K562 (cell line): ENCODE measurements around the gene SENP8. TPM values are rescaled to one million over a fixed set of nuclear protein-coding genes. Genes with fewer than 3 reads are reported as not detected.

Experiments
- ATAC-seq: fragments of 200-7000 bp; cut with Tn5 transposase; 3 replicates; pipeline ENCODE4 v1.9.1; 2020; ENCODE audit warnings: moderate library complexity
- BruUV-seq: library from RNA; stranded (reverse); fragments of 400-500 nt; replicated peaks from 2 replicates; lab custom pipeline; 2021; lab: Mats Ljungman, UMichigan
- CTCF ChIA-PET: fragments of 300-600 bp; formaldehyde crosslinking; extraction: SDS; loops from one replicate; lab custom pipeline; 2021; ENCODE audit warnings: low intra/inter-chr PET ratio; lab: Yijun Ruan, JAX
- POLR2A ChIA-PET: fragments of 300-600, 350-650 bp; sonication (Branson Sonifier 250); formaldehyde crosslinking; extraction: SDS; loops from one replicate; lab custom pipeline; 2021; ENCODE audit warnings: antibody characterized with exemption, inconsistent platforms; lab: Yijun Ruan, JAX
- DNase-seq, 4 experiments: peaks; one replicate each; pipeline versions ENCODE4 v3.0.0 to v3.0.0-alpha.2; 2011 to 2018; ENCODE audit warnings: low spot score in 3 of 4, mixed read lengths in 3 of 4; ENCODE audit errors: extremely low read depth in 1 of 4
- FAIRE-seq: peaks from 2 replicates; lab custom pipeline; 2011; peaks lifted over from hg19 to GRCh38; lab: Jason Lieb, UNC
- H2AFZ ChIP-seq: 2 replicates; pipeline ENCODE4 v1.6.0; 2011; ENCODE audit warnings: low read depth, low read length, control low read depth, inconsistent platforms
- H3K27ac ChIP-seq: fragments of 200-600 bp; 3 replicates; pipeline ENCODE4 v1.8.0; 2011; ENCODE audit warnings: low read depth, mild to moderate bottlenecking, control low read depth, inconsistent platforms, low read length, moderate library complexity, mixed read lengths; ENCODE audit errors: extremely low read depth
- H3K27me3 ChIP-seq, 2 experiments: fragments of 300-600 bp in 1 of 2; 2 replicates in 1 of 2; 3 replicates in 1 of 2; pipeline versions ENCODE4 v1.6.0 to v1.8.0; 2011; ENCODE audit warnings: inconsistent platforms in 2 of 2, low read length in 2 of 2, mild to moderate bottlenecking in 1 of 2, mixed read lengths in 1 of 2, moderate library complexity in 1 of 2; ENCODE audit not compliant: control insufficient read depth in 2 of 2, insufficient read depth in 2 of 2
- H3K36me3 ChIP-seq: fragments of 300-600 bp; 3 replicates; pipeline ENCODE4 v1.8.0; 2011; ENCODE audit warnings: mild to moderate bottlenecking, low read length, inconsistent platforms; ENCODE audit not compliant: control insufficient read depth, insufficient read depth
- H3K4me1 ChIP-seq, 2 experiments: fragments of 200-600 bp in 1 of 2; replicated peaks in 1 of 2; 2 replicates in 1 of 2; 3 replicates in 1 of 2; pipeline versions ENCODE4 v1.5.1 to v1.8.0; 2011; ENCODE audit warnings: inconsistent platforms in 2 of 2, low read length in 2 of 2, mild to moderate bottlenecking in 1 of 2, mixed read lengths in 1 of 2, moderate library complexity in 1 of 2; ENCODE audit not compliant: control insufficient read depth in 2 of 2, insufficient read depth in 2 of 2
- H3K4me2 ChIP-seq: 2 replicates; pipeline ENCODE4 v1.6.1; 2011; ENCODE audit warnings: low read length, control low read depth, inconsistent platforms, mixed read lengths; ENCODE audit not compliant: insufficient read depth
- H3K4me3 ChIP-seq: fragments of 200-600 bp; sonication (generic), shearing (Covaris generic); 2 replicates; pipeline ENCODE4 v1.5.1; 2016; ENCODE audit warnings: control low read depth, inconsistent platforms
- H3K79me2 ChIP-seq: fragments of 200-600 bp; 3 replicates; pipeline ENCODE4 v1.8.0; 2011; ENCODE audit warnings: low read length, inconsistent platforms; ENCODE audit not compliant: control insufficient read depth, insufficient read depth
- H3K9ac ChIP-seq, 2 experiments: 2 replicates each; pipeline versions ENCODE4 v1.6.0 to v1.6.1; 2011; ENCODE audit warnings: low read depth in 2 of 2, low read length in 2 of 2, control low read depth in 1 of 2, inconsistent platforms in 1 of 2, mild to moderate bottlenecking in 1 of 2, mixed read lengths in 1 of 2; ENCODE audit not compliant: insufficient read depth in 1 of 2
- H3K9me1 ChIP-seq: one replicate; pipeline ENCODE4 v1.6.0; 2011; ENCODE audit warnings: inconsistent platforms, mild to moderate bottlenecking, low read length, moderate library complexity; ENCODE audit not compliant: control insufficient read depth, insufficient read depth
- H3K9me3 ChIP-seq: replicated peaks from 2 replicates; pipeline ENCODE4 v1.5.1; 2011; ENCODE audit warnings: low read depth, low read length, inconsistent platforms; ENCODE audit not compliant: control insufficient read depth, insufficient read depth
- H4K20me1 ChIP-seq: replicated peaks from 2 replicates; pipeline ENCODE4 v1.6.1; 2011; ENCODE audit warnings: low read length, inconsistent platforms, mixed read lengths; ENCODE audit not compliant: control insufficient read depth, insufficient read depth
- ARHGAP35 ChIP-seq: fragments of 450-650 bp; IDR thresholded peaks from 2 replicates; pipeline ENCODE4 v1.6.1; 2018; ENCODE audit not compliant: partially characterized antibody
- ETV5 ChIP-seq: sonication (generic); formaldehyde crosslinking; IDR thresholded peaks from 2 replicates; pipeline ENCODE4 v1.4.0; 2020; ENCODE audit warnings: low read depth, mild to moderate bottlenecking, missing genetic modification reagents
- GATA2 ChIP-seq: sonication (generic); formaldehyde crosslinking; IDR thresholded peaks from 2 replicates; pipeline ENCODE4 v1.4.0; 2020; ENCODE audit warnings: mild to moderate bottlenecking, missing genetic modification reagents
- HEY1 ChIP-seq: fragments of 250-450 bp; sonication (Bioruptor Pico); IDR thresholded peaks from 2 replicates; pipeline ENCODE4 v1.5.0; 2020; ENCODE audit warnings: mild to moderate bottlenecking, moderate library complexity, borderline replicate concordance
- JUN ChIP-seq, 2 experiments: sonication (generic) in 1 of 2; formaldehyde crosslinking in 1 of 2; IDR thresholded peaks; 2 replicates each; pipeline versions ENCODE4 v1.6.1 to v1.8.0; 2012 to 2022; ENCODE audit warnings: borderline replicate concordance in 2 of 2, mild to moderate bottlenecking in 2 of 2, improper control_type of control experiment in 1 of 2, low read depth in 1 of 2, low read length in 1 of 2, missing genetic modification reagents in 1 of 2
- KDM2B ChIP-seq: fragments of 250-450 bp; sonication (Bioruptor Pico); IDR thresholded peaks from 2 replicates; pipeline ENCODE4 v1.8.0; 2021; ENCODE audit warnings: mild to moderate bottlenecking, moderate library complexity
- NFIC ChIP-seq: fragments of 450-650 bp; IDR thresholded peaks from 2 replicates; pipeline ENCODE4 v1.6.1; 2017; ENCODE audit warnings: mild to moderate bottlenecking, inconsistent platforms
- NFIX ChIP-seq: fragments of 250-450 bp; sonication (Bioruptor Pico); IDR thresholded peaks from 2 replicates; pipeline ENCODE4 v1.4.0; 2020; ENCODE audit warnings: low read depth, mild to moderate bottlenecking, moderate library complexity
- NFYB ChIP-seq: IDR thresholded peaks from 2 replicates; pipeline ENCODE4 v1.6.1; 2011; ENCODE audit warnings: mild to moderate bottlenecking, moderate library complexity; ENCODE audit not compliant: insufficient read length; ENCODE audit errors: extremely low read depth
- SMAD2 ChIP-seq: fragments of 150-350 bp; IDR thresholded peaks from 2 replicates; pipeline ENCODE4 v1.6.1; 2014; ENCODE audit warnings: low read depth, mild to moderate bottlenecking, low read length
- ZNF57 ChIP-seq: fragments of 450-650 bp; formaldehyde crosslinking; IDR thresholded peaks from 2 replicates; pipeline ENCODE4 v1.4.0; 2020; ENCODE audit warnings: mild to moderate bottlenecking, moderate library complexity
- WGBS: fragments of 100-300 bp; shearing (Covaris generic); methylation state at CpG from one replicate; pipeline ENCODE4 v1.1.6; 2016; ENCODE audit warnings: low coverage, mixed read lengths; ENCODE audit not compliant: insufficient coverage; ENCODE audit errors: missing lambda C conversion rate; 5-methylcytosine and 5-hydroxymethylcytosine counted together
- in situ Hi-C: fragments of 300-500 bp; cut with MboI; formaldehyde crosslinking; loops from 4 replicates; pipeline ENCODE4 v1.15.0; 2018; ENCODE audit warnings: inconsistent platforms, mixed read lengths
- intact Hi-C: fragments of 100-400 bp; cut with micrococcal nuclease; formaldehyde crosslinking; loops from 2 replicates; pipeline ENCODE4 v1.14.2; 2022
- polyA plus RNA-seq, 8 experiments: library from polyadenylated mRNA; depleted of rRNA in 4 of 8; stranded (reverse) in 5 of 8; unstranded in 3 of 8; fragments of >200 nt; fragmentation: Nextera tagmentation in 2 of 8; fragmentation: Illumina TruSeq in 1 of 8; extraction: Ambion mirVana in 2 of 8; extraction: Trizol in 1 of 8; gene quantifications; 2 replicates each; pipeline versions ENCODE4 v1.2.1 to v1.2.3, GENCODE V29; 2011 to 2014; ENCODE audit warnings: inconsistent platforms in 1 of 8, missing spikeins in 1 of 8
- total RNA-seq, 7 experiments: library from RNA; depleted of rRNA in 6 of 7; stranded (reverse); fragments of >200 nt in 6 of 7; fragmentation: Illumina TruSeq in 2 of 7; extraction: Trizol in 2 of 7; gene quantifications; 2 replicates each; pipeline versions ENCODE4 v1.2.1 to v1.2.3, GENCODE V29; 2011 to 2021; ENCODE audit warnings: low replicate concordance in 1 of 7

The SENP8 gene
- total and polyA plus RNA-seq, 9 of the 15 experiments (the other 6 are each of a cell fraction or from before 2014, with no cell fraction given), result 1.4 to 5.4 (median 2.4) TPM

DNA sequence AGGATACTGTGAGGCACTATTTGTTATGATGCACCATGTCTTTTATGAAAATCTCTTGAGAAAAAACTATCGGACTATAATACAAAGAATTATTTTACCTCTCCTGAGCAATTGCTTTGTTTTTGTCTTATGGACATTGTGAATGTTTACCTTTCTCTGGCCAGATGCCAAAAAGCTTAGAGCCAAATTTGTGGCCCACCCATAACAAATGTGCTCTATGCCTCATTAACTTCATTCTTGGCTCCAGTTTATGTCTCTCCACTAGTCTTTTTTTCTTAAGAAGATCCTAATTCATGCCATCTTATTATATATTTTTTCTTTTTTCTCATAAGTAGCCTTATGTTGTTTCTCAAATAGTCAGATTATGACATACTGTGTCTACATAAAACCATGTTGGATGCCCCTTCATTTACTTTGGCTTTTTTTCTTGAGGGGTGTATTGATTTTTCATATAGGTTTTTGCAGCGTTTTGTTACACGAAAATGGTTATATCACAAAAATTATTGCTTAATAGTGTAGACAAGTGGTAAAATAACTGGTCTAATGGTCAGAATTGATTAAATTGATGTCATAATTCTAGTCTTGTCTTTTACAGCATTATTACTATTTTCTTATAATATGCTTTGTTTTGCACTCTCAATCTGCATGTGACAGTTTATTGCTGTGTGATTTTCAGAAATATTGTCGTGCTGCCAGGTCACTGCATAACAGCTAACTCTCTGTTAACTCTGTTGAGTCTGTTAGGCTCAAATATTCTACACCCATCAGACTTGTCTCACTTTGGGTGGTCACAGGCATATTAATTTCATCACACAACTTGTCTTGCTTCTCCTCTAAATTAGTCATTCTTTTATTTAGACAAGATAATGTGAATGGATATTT, 18.2 kb downstream of the SENP8 start:
- FAIRE-seq, result no peak
- TF ChIP-seq ARHGAP35 (no peak), NFIC (peak; percentile 75), NFIX (peak; percentile 35; the same call in 1 of the 2 replicates)
- 3% methylated on average over 4 of the region's 4 CpGs for WGBS

GRCh38 chr15:72139667-72140066, 21.5 kb downstream of the SENP8 start:
- Histone ChIP-seq H3K36me3 (no peaks in the 10 kb centered on the region), H3K9me3 (no peaks in the 10 kb centered on the region), H3K4me2 (no peak overlapping the region), H3K27ac (no peak overlapping the region), H3K27me3 (peaks cover 0 to 4% of the 10 kb centered on the region in 2 experiments; a peak in 4 of 5 replicates), H3K4me3 (no peak overlapping the region), H2AFZ (no peak overlapping the region), H3K79me2 (no peaks in the 10 kb centered on the region), H3K9ac (no peak overlapping the region), H3K9me1 (no peaks in the 10 kb centered on the region), H3K4me1 (no peaks in the 10 kb centered on the region), H4K20me1 (no peaks in the 10 kb centered on the region)
- DNase-seq (no peak), ATAC-seq (no peak), FAIRE-seq (no peak)
- in situ Hi-C loops (no loop called here), intact Hi-C loops (no loop called here)
- 46% methylated on average over 4 of the region's 4 CpGs for WGBS
- BruUV-seq, result no TSS peak
- no peak for TF ChIP-seq HEY1 (CRISPR knock-in tag)
- TF ChIP-seq JUN (IDR thresholded peaks at IDR 0.05; ENCODE audit: borderline replicate concordance, low read depth, low read length), result no peak
- TF ChIP-seq JUN (CRISPR knock-in tag; IDR thresholded peaks at IDR 0.05; ENCODE audit: borderline replicate concordance), result no peak
- no peak for TF ChIP-seq ZNF57
- no peak for TF ChIP-seq ETV5
- no peak for TF ChIP-seq KDM2B
- TF ChIP-seq NFYB, result no peak
- TF ChIP-seq SMAD2, result no peak
- TF ChIP-seq NFIC, result no peak
- no peak for TF ChIP-seq GATA2 (CRISPR knock-in tag)
- ChIA-PET CTCF (no interaction called here), POLR2A (interaction anchor here (0.6 to 1.1 kb wide), 2 partner anchors 21 to 37 kb away, joined by 3 read pairs; no protein-coding TSS in a partner anchor)

More for the DNA sequence above, 18.2 kb downstream of the SENP8 start:
- Histone ChIP-seq H3K79me2 (no peaks in the 10 kb centered on the region), H3K9ac (no peak overlapping the region), H3K36me3 (no peaks in the 10 kb centered on the region), H2AFZ (no peak overlapping the region), H3K9me1 (no peaks in the 10 kb centered on the region), H4K20me1 (no peaks in the 10 kb centered on the region), H3K4me3 (no peak overlapping the region), H3K4me1 (no peaks in the 10 kb centered on the region), H3K27me3 (peaks cover 5 to 7% of the 10 kb centered on the region in 2 experiments; a peak in 2 of 5 replicates), H3K4me2 (no peak overlapping the region), H3K9me3 (no peaks in the 10 kb centered on the region), H3K27ac (no peak overlapping the region)
- POLR2A ChIA-PET, result no interaction called here
- ATAC-seq (no peak), DNase-seq (no peak)
- CTCF ChIA-PET, result no interaction called here
- BruUV-seq, result no TSS peak
- in situ Hi-C loops (no loop called here), intact Hi-C loops (no loop called here)
